Keratinocyte (primary cell): ENCODE data around the gene AP2A2. TPM values are rescaled to one million over a fixed set of nuclear protein-coding genes. Genes with fewer than 3 reads are reported as not detected.
A peak's percentile ranks its signal among the peaks of the same experiment; 100 is the strongest.

Source experiments
- DNase-seq: peaks from one replicate; pipeline ENCODE4 v3.0.0-alpha.2; 2011; ENCODE audit warnings: low read depth, missing footprints, low spot score
- FAIRE-seq: peaks from 2 replicates; lab custom pipeline; 2011; peaks lifted over from hg19 to GRCh38; lab: Jason Lieb, UNC
- H2AFZ ChIP-seq: 2 replicates; pipeline ENCODE4 v1.6.0; 2012; ENCODE audit warnings: low read length, control low read depth, inconsistent platforms; ENCODE audit not compliant: control insufficient read depth
- H3K27ac ChIP-seq: 2 replicates; pipeline ENCODE4 v1.5.1; 2011; ENCODE audit warnings: low read length; ENCODE audit not compliant: control insufficient read depth, insufficient read depth
- H3K27me3 ChIP-seq: 3 replicates; pipeline ENCODE4 v1.6.0; 2011; ENCODE audit warnings: low read length; ENCODE audit not compliant: control insufficient read depth, insufficient read depth; ENCODE audit errors: extremely low read depth
- H3K36me3 ChIP-seq, 2 experiments: 2 replicates in 1 of 2; 3 replicates in 1 of 2; pipeline ENCODE4 v1.5.1; 2011; ENCODE audit warnings: low read length in 2 of 2, mild to moderate bottlenecking in 1 of 2; ENCODE audit not compliant: control insufficient read depth in 2 of 2, insufficient read depth in 2 of 2; ENCODE audit errors: extremely low read depth in 1 of 2
- H3K4me1 ChIP-seq: 3 replicates; pipeline ENCODE4 v1.5.1; 2011; ENCODE audit warnings: low read length; ENCODE audit not compliant: control insufficient read depth, insufficient read depth; ENCODE audit errors: extremely low read depth
- H3K4me2 ChIP-seq: 3 replicates; pipeline ENCODE4 v1.6.0; 2011; ENCODE audit warnings: low read depth, low read length; ENCODE audit not compliant: control insufficient read depth, insufficient read depth; ENCODE audit errors: extremely low read depth
- H3K4me3 ChIP-seq, 3 experiments: fragments of 200-600 bp in 1 of 3; sonication (generic) in 1 of 3; 2 replicates in 2 of 3; 3 replicates in 1 of 3; pipeline ENCODE4 v1.5.1; 2011 to 2016; ENCODE audit warnings: low read length in 3 of 3, mild to moderate bottlenecking in 3 of 3, control low read depth in 2 of 3, inconsistent platforms in 1 of 3, low read depth in 1 of 3, mixed read lengths in 1 of 3, mixed run types in 1 of 3, moderate library complexity in 1 of 3; ENCODE audit not compliant: control insufficient read depth in 2 of 3, insufficient read depth in 2 of 3; ENCODE audit errors: extremely low read depth in 1 of 3
- H3K79me2 ChIP-seq: 2 replicates; pipeline ENCODE4 v1.6.0; 2012; ENCODE audit warnings: low read length; ENCODE audit not compliant: control insufficient read depth, insufficient read depth
- H3K9ac ChIP-seq: 3 replicates; pipeline ENCODE4 v1.6.0; 2011; ENCODE audit warnings: low read length; ENCODE audit not compliant: control insufficient read depth, insufficient read depth; ENCODE audit errors: extremely low read depth
- H3K9me1 ChIP-seq: 3 replicates; pipeline ENCODE4 v1.6.0; 2011; ENCODE audit warnings: low read length; ENCODE audit not compliant: control insufficient read depth, insufficient read depth; ENCODE audit errors: extremely low read depth
- H3K9me3 ChIP-seq: 2 replicates; pipeline ENCODE4 v1.5.1; 2012; ENCODE audit warnings: low read depth, low read length; ENCODE audit not compliant: control insufficient read depth
- H4K20me1 ChIP-seq: 3 replicates; pipeline ENCODE4 v1.6.0; 2011; ENCODE audit warnings: low read length; ENCODE audit not compliant: control insufficient read depth, insufficient read depth; ENCODE audit errors: extremely low read depth
- CTCF ChIP-seq, 3 experiments: IDR thresholded peaks in 1 of 3; conservative IDR thresholded peaks in 1 of 3; optimal IDR thresholded peaks in 1 of 3; 2 replicates in 2 of 3; 3 replicates in 1 of 3; pipeline versions ENCODE3 to v1.5.1; 2011; ENCODE audit warnings: low read length in 3 of 3, mild to moderate bottlenecking in 3 of 3, moderate library complexity in 2 of 3, control low read depth in 1 of 3, inconsistent platforms in 1 of 3; ENCODE audit not compliant: insufficient read depth in 2 of 3; ENCODE audit errors: extremely low read depth in 1 of 3
- EZH2 ChIP-seq: IDR thresholded peaks from one replicate; pipeline ENCODE4 v1.6.1; 2012; ENCODE audit warnings: inconsistent platforms, mild to moderate bottlenecking, low read length, moderate library complexity
- dilution Hi-C: fragments of 300-500 bp; cut with MboI; formaldehyde crosslinking; loops from one replicate; pipeline ENCODE4 v1.7.0; 2020; ENCODE audit warnings: low sequenced_read_pairs; ENCODE audit not compliant: extremely low pct_ligation_motif_present
- polyA plus RNA-seq, 5 experiments: library from polyadenylated mRNA; depleted of rRNA in 3 of 5; stranded (reverse) in 3 of 5; stranded (forward) in 1 of 5; unstranded in 1 of 5; fragments of >200 nt; gene quantifications; 1 replicate in 1 of 5; 2 replicates in 3 of 5; 3 replicates in 1 of 5; pipeline versions ENCODE4 v1.2.1 to v1.2.3, GENCODE V29; 2011 to 2012; ENCODE audit warnings: missing spikeins in 2 of 5, low read depth in 1 of 5, low replicate concordance in 1 of 5

Gene AP2A2
- polyA plus RNA-seq, 1 donor (not counting 4 experiments of a cell fraction or from before 2014, with no cell fraction given) = 47.8 TPM

- TF ChIP-seq CTCF (optimal IDR thresholded peaks at IDR 0.05 in 1 of 3, IDR thresholded peaks at IDR 0.05 in 1 of 3, conservative IDR thresholded peaks at IDR 0.05 in 1 of 3; ENCODE audit: extremely low read depth in 1 of 3, insufficient read depth in 2 of 3, low read length in 3 of 3) (no peak), EZH2 (no peak)
- Histone ChIP-seq H3K4me2 (peak overlapping the region; percentile 40), H3K27ac (no peak overlapping the region)
These were observed 32.4 kb downstream of the AP2A2 start for GRCh38 chr11:958101-958500.

GRCh38 chr11:959027-959426, 33.4 kb downstream of the AP2A2 start:
- Histone ChIP-seq H2AFZ (no peak overlapping the region), H3K4me3 (no peak overlapping the region), H3K27ac (no peak overlapping the region), H3K27me3 (no peaks in the 10 kb centered on the region), H3K79me2 (peaks cover 25% of the 10 kb centered on the region), H3K4me1 (peaks cover 37% of the 10 kb centered on the region), H3K36me3 (peaks cover 0 to 7% of the 10 kb centered on the region in 2 experiments), H3K9me1 (peaks cover 3% of the 10 kb centered on the region), H4K20me1 (peaks cover 15% of the 10 kb centered on the region), H3K4me2 (peak overlapping the region; percentile 36), H3K9me3 (no peaks in the 10 kb centered on the region), H3K9ac (no peak overlapping the region)
- FAIRE-seq (no peak), DNase-seq (no peak)
- TF ChIP-seq EZH2 = no peak
- no peak for TF ChIP-seq CTCF (optimal IDR thresholded peaks at IDR 0.05 in 1 of 3, IDR thresholded peaks at IDR 0.05 in 1 of 3, conservative IDR thresholded peaks at IDR 0.05 in 1 of 3; ENCODE audit: extremely low read depth in 1 of 3, insufficient read depth in 2 of 3, low read length in 3 of 3)
- dilution Hi-C loops = no loop called here

More at GRCh38 chr11:958101-958500, 32.4 kb downstream of the AP2A2 start:
- no peak for DNase-seq
- Histone ChIP-seq H3K27me3 (no peaks in the 10 kb centered on the region), H4K20me1 (peaks cover 15% of the 10 kb centered on the region), H3K9me3 (no peaks in the 10 kb centered on the region), H3K4me3 (no peak overlapping the region), H3K9me1 (peaks cover 3% of the 10 kb centered on the region), H3K36me3 (peaks cover 0 to 6% of the 10 kb centered on the region in 2 experiments), H2AFZ (no peak overlapping the region), H3K4me1 (peaks cover 37% of the 10 kb centered on the region), H3K9ac (no peak overlapping the region), H3K79me2 (peaks cover 30% of the 10 kb centered on the region)
- dilution Hi-C loops = no loop called here
- no peak for FAIRE-seq
